Peyer's patch (tissue), 4 donors: ENCODE data around the gene TTC27. TPM values are rescaled to one million over a fixed set of nuclear protein-coding genes. Genes with fewer than 3 reads are reported as not detected.

ENCODE experiments used
- DNase-seq, 3 donors: peaks; one replicate each; pipeline ENCODE4 v3.0.0-alpha.2; 2017 to 2019
- H3K27ac ChIP-seq, 4 donors: fragments of 200-600 bp; sonication (generic); one replicate each; pipeline ENCODE4 v1.5.1; 2016 to 2019
- H3K27me3 ChIP-seq, 2 donors: fragments of 200-600 bp; sonication (generic); one replicate each; pipeline ENCODE4 v1.5.1; 2019
- H3K36me3 ChIP-seq, 3 donors: fragments of 200-600 bp; sonication (generic); one replicate each; pipeline ENCODE4 v1.5.1; 2016 to 2019
- H3K4me1 ChIP-seq, 4 donors: fragments of 200-600 bp; sonication (generic); one replicate each; pipeline ENCODE4 v1.5.1; 2016 to 2019
- H3K4me3 ChIP-seq, 4 donors: fragments of 200-600 bp; sonication (generic); 1 replicate in 3 of 4; 2 replicates in 1 of 4; pipeline ENCODE4 v1.5.1; 2016 to 2019; ENCODE audit warnings: mild to moderate bottlenecking in 1 of 4
- H3K9me3 ChIP-seq, 4 donors: fragments of 200-600 bp; sonication (generic); one replicate each; pipeline ENCODE4 v1.5.1; 2016 to 2019; ENCODE audit warnings: mild to moderate bottlenecking in 1 of 4
- POLR2A ChIP-seq, 2 donors: fragments of 450-650 bp; IDR thresholded peaks; one replicate each; pipeline ENCODE4 v1.5.1; 2017; ENCODE audit warnings: antibody characterized with exemption in 2 of 2, mild to moderate bottlenecking in 2 of 2, moderate library complexity in 2 of 2
- total RNA-seq, 4 donors: library from RNA; depleted of rRNA; stranded (reverse); fragments of >200 nt; gene quantifications; one replicate each; pipeline ENCODE4 v1.1.0, GENCODE V29; 2016
- TF ChIP-seq, protein P1 (sequence below), 6 experiments: fragments of 450-650 bp in 4 of 6; fragments of 200-600 bp in 2 of 6; sonication (generic) in 1 of 6; IDR thresholded peaks; one replicate each; pipeline ENCODE4 v1.5.1; 2017 to 2019; ENCODE audit warnings: antibody characterized with exemption in 6 of 6, mild to moderate bottlenecking in 3 of 6, moderate library complexity in 1 of 6

The TTC27 gene
- total RNA-seq, 4 donors from 2014 or later: 9.5 to 28.6 (median 12.4) TPM

GRCh38 chr2:32668254-32668653 is 40.4 kb downstream of the TTC27 start:
- Histone ChIP-seq H3K4me3 (no peak overlapping the region), H3K4me1 (no peaks in the 10 kb centered on the region), H3K27ac (no peak overlapping the region), H3K27me3 (no peaks in the 10 kb centered on the region), H3K36me3 (peaks cover 0 to 15% (median 0%) of the 10 kb centered on the region in 3 donors), H3K9me3 (no peaks in the 10 kb centered on the region)
- TF ChIP-seq, protein P1, sequence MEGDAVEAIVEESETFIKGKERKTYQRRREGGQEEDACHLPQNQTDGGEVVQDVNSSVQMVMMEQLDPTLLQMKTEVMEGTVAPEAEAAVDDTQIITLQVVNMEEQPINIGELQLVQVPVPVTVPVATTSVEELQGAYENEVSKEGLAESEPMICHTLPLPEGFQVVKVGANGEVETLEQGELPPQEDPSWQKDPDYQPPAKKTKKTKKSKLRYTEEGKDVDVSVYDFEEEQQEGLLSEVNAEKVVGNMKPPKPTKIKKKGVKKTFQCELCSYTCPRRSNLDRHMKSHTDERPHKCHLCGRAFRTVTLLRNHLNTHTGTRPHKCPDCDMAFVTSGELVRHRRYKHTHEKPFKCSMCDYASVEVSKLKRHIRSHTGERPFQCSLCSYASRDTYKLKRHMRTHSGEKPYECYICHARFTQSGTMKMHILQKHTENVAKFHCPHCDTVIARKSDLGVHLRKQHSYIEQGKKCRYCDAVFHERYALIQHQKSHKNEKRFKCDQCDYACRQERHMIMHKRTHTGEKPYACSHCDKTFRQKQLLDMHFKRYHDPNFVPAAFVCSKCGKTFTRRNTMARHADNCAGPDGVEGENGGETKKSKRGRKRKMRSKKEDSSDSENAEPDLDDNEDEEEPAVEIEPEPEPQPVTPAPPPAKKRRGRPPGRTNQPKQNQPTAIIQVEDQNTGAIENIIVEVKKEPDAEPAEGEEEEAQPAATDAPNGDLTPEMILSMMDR (IDR thresholded peaks at IDR 0.05): no peak
- TF ChIP-seq POLR2A (IDR thresholded peaks at IDR 0.05): no peak
- DNase-seq: no peak

- TF ChIP-seq, protein P1 (IDR thresholded peaks at IDR 0.05): no peak
- no peak for TF ChIP-seq POLR2A (IDR thresholded peaks at IDR 0.05)
- Histone ChIP-seq H3K27me3 (no peaks in the 10 kb centered on the region), H3K36me3 (peaks cover 0 to 25% (median 0%) of the 10 kb centered on the region in 3 donors), H3K4me1 (no peaks in the 10 kb centered on the region), H3K27ac (no peak overlapping the region), H3K9me3 (no peaks in the 10 kb centered on the region), H3K4me3 (no peak overlapping the region)
- DNase-seq: no peak
Observed at GRCh38 chr2:32671885-32672533, 44.2 kb downstream of the TTC27 start.

GRCh38 chr2:32678825-32679224 is 51.0 kb downstream of the TTC27 start:
- no peak for DNase-seq
- Histone ChIP-seq H3K9me3 (no peaks in the 10 kb centered on the region), H3K27me3 (no peaks in the 10 kb centered on the region), H3K36me3 (peaks cover 0 to 14% (median 0%) of the 10 kb centered on the region in 3 donors), H3K4me1 (no peaks in the 10 kb centered on the region), H3K27ac (no peak overlapping the region), H3K4me3 (no peak overlapping the region)
- TF ChIP-seq POLR2A (IDR thresholded peaks at IDR 0.05): no peak
- TF ChIP-seq, protein P1 (IDR thresholded peaks at IDR 0.05): no peak

GRCh38 chr2:32680942-32681341 is 53.1 kb downstream of the TTC27 start:
- Histone ChIP-seq H3K27ac (no peak overlapping the region), H3K9me3 (no peaks in the 10 kb centered on the region), H3K4me1 (no peaks in the 10 kb centered on the region), H3K36me3 (peaks cover 0 to 5% (median 0%) of the 10 kb centered on the region in 3 donors), H3K27me3 (no peaks in the 10 kb centered on the region), H3K4me3 (no peak overlapping the region)
- no peak for TF ChIP-seq POLR2A (IDR thresholded peaks at IDR 0.05)
- TF ChIP-seq, protein P1 (IDR thresholded peaks at IDR 0.05): no peak
- no peak for DNase-seq

GRCh38 chr2:32683520-32684086 is 55.8 kb downstream of the TTC27 start:
- Histone ChIP-seq H3K4me1 (no peaks in the 10 kb centered on the region), H3K27me3 (no peaks in the 10 kb centered on the region), H3K27ac (no peak overlapping the region), H3K9me3 (no peaks in the 10 kb centered on the region), H3K36me3 (peaks cover 0 to 5% (median 0%) of the 10 kb centered on the region in 3 donors), H3K4me3 (no peak overlapping the region)
- DNase-seq: no peak
- no peak for TF ChIP-seq POLR2A (IDR thresholded peaks at IDR 0.05)
- TF ChIP-seq, protein P1 (IDR thresholded peaks at IDR 0.05): no peak
